Activated CD4-positive, alpha-beta T cell treated with anti-CD3 and anti-CD28 coated beads, Interleukin-2, amount 10 ng/mL, durations not matched to agents 24 days and 14 days (primary cell): Measurements from ENCODE around the gene AHNAK. TPM values are rescaled to one million over a fixed set of nuclear protein-coding genes. Genes with fewer than 3 reads are reported as not detected.

ENCODE experiments used
- DNase-seq: peaks from one replicate; pipeline ENCODE4 v3.0.0; 2022
- H3K27ac Mint-ChIP-seq: one replicate; pipeline ENCODE4 v1.8.0; 2022; ENCODE audit warnings: mild to moderate bottlenecking, mixed read lengths
- H3K27me3 Mint-ChIP-seq: one replicate; pipeline ENCODE4 v1.8.0; 2022; ENCODE audit warnings: mixed read lengths
- H3K36me3 Mint-ChIP-seq: one replicate; pipeline ENCODE4 v1.8.0; 2022; ENCODE audit warnings: low read depth, mild to moderate bottlenecking, mixed read lengths
- H3K4me1 Mint-ChIP-seq: one replicate; pipeline ENCODE4 v1.8.0; 2021; ENCODE audit warnings: mixed read lengths
- H3K4me3 Mint-ChIP-seq: one replicate; pipeline ENCODE4 v1.8.0; 2022; ENCODE audit warnings: mild to moderate bottlenecking, moderate library complexity, mixed read lengths
- H3K9me3 Mint-ChIP-seq: one replicate; pipeline ENCODE4 v1.8.0; 2021; ENCODE audit warnings: mixed read lengths
- intact Hi-C: fragments of 100-400 bp; cut with micrococcal nuclease; formaldehyde crosslinking; loops from one replicate; pipeline ENCODE4 v1.15.1; 2023
- total RNA-seq: library from RNA; stranded (reverse); gene quantifications from 2 replicates; pipeline ENCODE4 v1.2.3, GENCODE V29; 2022

AHNAK gene
- total RNA-seq, 1 donor from 2014 or later: 91.5 TPM

DNA sequence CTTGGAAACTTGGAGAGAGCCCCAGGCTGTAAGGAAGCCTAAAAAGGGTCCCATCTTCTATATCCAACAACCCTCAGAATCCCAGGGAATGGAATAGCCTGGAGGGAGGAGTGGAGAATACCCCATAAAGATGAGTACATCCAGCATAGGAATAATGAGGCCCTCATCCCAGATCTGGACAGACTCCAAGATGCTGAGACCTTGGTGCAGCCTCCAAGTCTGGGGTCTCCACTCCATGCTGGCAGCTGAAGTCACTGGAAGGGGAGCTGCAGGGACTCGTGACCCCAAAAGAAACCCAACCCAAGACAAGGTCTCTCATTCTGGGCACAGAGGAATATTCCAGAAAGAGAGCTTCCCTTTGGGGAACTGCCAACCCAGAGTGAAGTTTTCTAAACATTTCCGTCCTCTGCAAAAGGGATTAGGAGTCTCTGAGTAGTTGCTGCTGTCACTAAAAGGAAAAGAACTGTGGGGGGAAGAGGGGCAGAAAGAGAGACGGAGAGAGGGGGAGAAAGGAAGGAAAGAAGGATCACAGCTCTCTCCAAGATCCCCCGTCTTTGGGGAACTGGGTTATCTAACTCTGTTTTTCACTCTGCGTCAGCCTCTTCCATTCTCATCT lies 127.2 kb downstream of the AHNAK start:
- intact Hi-C loops: no loop called here
- Mint-ChIP-seq H3K9me3 (no peaks in the 10 kb centered on the region), H3K4me1 (peaks cover under 1% of the 10 kb centered on the region), H3K4me3 (no peak overlapping the region), H3K27ac (no peak overlapping the region), H3K27me3 (peaks cover 5% of the 10 kb centered on the region), H3K36me3 (no peaks in the 10 kb centered on the region)
- DNase-seq: no peak

DNA sequence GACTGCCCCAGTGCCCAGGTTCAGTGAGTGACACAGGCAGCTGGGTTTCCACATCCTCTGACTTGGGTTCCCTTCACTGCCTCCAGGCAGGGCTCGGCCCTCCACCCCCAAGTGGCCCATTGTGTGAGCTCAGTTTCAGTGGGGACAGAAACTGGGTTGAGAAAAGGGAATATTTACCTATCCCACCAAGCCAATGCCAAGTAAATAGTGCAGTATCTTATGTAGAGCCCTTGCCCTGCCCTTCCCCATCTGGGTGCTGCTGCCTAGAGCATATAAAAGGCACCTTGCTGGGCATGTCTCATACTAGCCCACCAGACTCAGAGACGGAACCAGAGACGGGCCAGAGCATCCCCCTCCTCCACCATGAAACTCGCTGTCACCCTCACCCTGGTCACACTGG lies 127.9 kb downstream of the AHNAK start, which contains the start of gene SCGB1A1:
SCGB1A1 (plus strand) TSS at position 301 of the 400 bp plus-strand sequence; CDS start at position 364, 63 bp downstream.
- intact Hi-C loops: no loop called here
- no peak within 1 kb of the TSS for H3K27ac Mint-ChIP-seq
- H3K9me3 Mint-ChIP-seq: no peaks in the 10 kb centered on the region
- H3K36me3 Mint-ChIP-seq: no peaks in the 10 kb centered on the region
- no peaks in the 10 kb centered on the region for H3K4me1 Mint-ChIP-seq
- no peak within 1 kb of the TSS for H3K4me3 Mint-ChIP-seq
- no peak for DNase-seq
- H3K27me3 Mint-ChIP-seq: peaks cover 5% of the 10 kb centered on the region

- no peak for DNase-seq
- Mint-ChIP-seq H3K27me3 (no peaks in the 10 kb centered on the region), H3K4me3 (no peak overlapping the region), H3K9me3 (no peaks in the 10 kb centered on the region), H3K27ac (no peak overlapping the region), H3K4me1 (no peaks in the 10 kb centered on the region), H3K36me3 (no peaks in the 10 kb centered on the region)
- intact Hi-C loops: no loop called here
These were observed 128.5 kb downstream of the AHNAK start for GRCh38 chr11:62418136-62418535.

GRCh38 chr11:62416596-62416995 lies 130.0 kb downstream of the AHNAK start:
- no peaks in the 10 kb centered on the region for H3K27me3 Mint-ChIP-seq
- H3K4me1 Mint-ChIP-seq: no peaks in the 10 kb centered on the region
- no peak overlapping the region for H3K4me3 Mint-ChIP-seq
- no peaks in the 10 kb centered on the region for H3K36me3 Mint-ChIP-seq
- H3K27ac Mint-ChIP-seq: no peak overlapping the region
- intact Hi-C loops: no loop called here
- H3K9me3 Mint-ChIP-seq: no peaks in the 10 kb centered on the region
- DNase-seq: no peak

DNA sequence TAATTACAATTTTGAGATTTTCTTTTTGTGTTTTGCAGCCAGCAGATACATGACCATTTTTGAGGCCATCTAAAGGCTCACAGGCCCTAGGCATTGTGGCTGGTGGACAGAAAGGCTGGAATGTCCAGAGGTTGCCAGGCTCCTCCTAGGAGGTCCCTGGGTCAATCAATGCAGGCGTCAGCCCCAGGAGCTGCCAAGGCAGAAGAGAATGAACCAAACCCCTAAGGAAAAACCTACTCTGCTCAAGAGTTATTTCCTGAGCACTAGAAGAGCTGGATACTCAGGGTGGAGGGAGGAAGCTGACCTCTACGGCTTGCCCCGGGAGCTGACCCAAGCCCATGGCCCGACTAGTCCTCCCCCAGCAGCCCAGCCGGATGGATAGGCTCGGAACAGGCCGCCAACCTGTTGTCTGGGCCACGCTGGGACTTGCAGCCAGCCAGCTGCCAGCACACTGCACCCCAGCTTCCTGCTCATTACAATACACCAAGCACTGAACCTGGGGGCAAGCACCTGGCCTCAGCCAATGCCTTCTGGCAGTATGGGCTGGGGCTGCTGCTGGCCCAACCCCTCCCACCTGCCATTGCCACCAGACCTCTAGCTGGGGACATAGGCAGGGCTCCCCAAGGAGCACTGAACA lies 133.4 kb downstream of the AHNAK start:
- no peak overlapping the region for H3K27ac Mint-ChIP-seq
- intact Hi-C loops: no loop called here
- DNase-seq: no peak
- no peaks in the 10 kb centered on the region for H3K36me3 Mint-ChIP-seq
- no peak overlapping the region for H3K4me3 Mint-ChIP-seq
- no peaks in the 10 kb centered on the region for H3K27me3 Mint-ChIP-seq
- H3K4me1 Mint-ChIP-seq: no peaks in the 10 kb centered on the region
- no peaks in the 10 kb centered on the region for H3K9me3 Mint-ChIP-seq

DNA sequence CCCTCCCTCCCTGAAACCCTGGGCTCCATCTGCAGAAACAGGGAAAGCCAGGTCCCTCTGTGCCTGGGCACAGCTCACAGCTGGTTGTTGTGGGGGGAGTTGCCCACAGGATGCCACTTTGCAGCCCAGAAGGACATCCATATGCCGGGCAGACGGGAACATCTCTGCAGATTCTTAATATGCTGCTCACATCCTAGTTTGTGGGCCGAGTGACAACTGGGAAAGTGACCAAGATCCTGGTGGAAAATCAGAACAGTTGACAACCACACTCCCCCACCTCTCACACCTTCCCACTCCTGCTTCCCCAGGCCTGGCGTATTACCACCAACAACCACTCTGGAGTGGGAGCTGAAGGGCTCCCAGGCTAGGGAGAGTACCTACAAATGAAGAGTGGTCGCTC lies 135.1 kb downstream of the AHNAK start:
- Mint-ChIP-seq H3K36me3 (no peaks in the 10 kb centered on the region), H3K4me1 (no peaks in the 10 kb centered on the region), H3K4me3 (no peak overlapping the region), H3K9me3 (no peaks in the 10 kb centered on the region), H3K27ac (no peak overlapping the region), H3K27me3 (no peaks in the 10 kb centered on the region)
- DNase-seq: no peak
- intact Hi-C loops: no loop called here

DNA sequence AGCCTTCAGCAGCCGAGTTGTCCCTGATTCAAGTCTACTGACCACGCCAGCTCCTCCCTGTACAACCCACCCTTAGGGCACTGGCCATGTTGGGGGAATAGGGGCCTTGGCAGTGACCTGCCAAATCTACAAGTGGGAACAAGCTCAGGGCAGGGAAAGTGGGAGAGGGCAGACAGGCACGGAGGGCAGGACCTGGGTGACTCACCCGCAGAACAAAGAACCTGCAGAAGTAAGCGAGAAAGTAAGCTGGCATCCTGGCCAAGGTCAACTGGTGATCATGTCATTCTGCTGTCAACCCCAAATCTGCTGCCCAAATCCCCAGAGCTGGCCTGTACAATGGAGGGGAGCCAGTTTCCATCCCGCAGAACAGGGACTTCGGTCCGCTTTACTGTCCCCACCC lies 135.6 kb downstream of the AHNAK start:
- H3K36me3 Mint-ChIP-seq: no peaks in the 10 kb centered on the region
- H3K9me3 Mint-ChIP-seq: no peaks in the 10 kb centered on the region
- DNase-seq: no peak
- intact Hi-C loops: no loop called here
- no peak overlapping the region for H3K4me3 Mint-ChIP-seq
- H3K27me3 Mint-ChIP-seq: no peaks in the 10 kb centered on the region
- no peak overlapping the region for H3K27ac Mint-ChIP-seq
- H3K4me1 Mint-ChIP-seq: no peaks in the 10 kb centered on the region

DNA sequence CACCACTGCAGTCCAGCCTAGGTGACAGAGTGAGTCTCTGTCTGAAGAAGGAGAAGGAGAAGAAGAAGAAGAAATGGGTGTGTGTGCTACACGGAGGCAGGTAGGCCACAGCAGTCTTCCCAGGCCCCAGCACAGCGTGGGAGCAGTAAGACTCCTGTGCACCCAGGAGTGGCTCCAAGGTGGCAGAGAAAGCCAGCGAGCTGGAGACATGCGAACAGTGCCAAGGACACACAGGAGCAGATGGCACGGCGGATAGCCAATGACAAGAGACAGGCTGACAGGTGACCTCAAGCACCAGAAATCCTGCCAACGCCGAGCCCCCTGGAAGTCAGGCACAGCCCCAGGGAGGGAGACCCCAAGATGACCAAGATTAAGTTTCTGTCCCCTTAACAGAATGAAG lies 136.8 kb downstream of the AHNAK start:
- intact Hi-C loops: no loop called here
- Mint-ChIP-seq H3K27me3 (no peaks in the 10 kb centered on the region), H3K36me3 (no peaks in the 10 kb centered on the region), H3K9me3 (no peaks in the 10 kb centered on the region), H3K4me3 (no peak overlapping the region), H3K27ac (no peak overlapping the region), H3K4me1 (no peaks in the 10 kb centered on the region)
- no peak for DNase-seq

DNA sequence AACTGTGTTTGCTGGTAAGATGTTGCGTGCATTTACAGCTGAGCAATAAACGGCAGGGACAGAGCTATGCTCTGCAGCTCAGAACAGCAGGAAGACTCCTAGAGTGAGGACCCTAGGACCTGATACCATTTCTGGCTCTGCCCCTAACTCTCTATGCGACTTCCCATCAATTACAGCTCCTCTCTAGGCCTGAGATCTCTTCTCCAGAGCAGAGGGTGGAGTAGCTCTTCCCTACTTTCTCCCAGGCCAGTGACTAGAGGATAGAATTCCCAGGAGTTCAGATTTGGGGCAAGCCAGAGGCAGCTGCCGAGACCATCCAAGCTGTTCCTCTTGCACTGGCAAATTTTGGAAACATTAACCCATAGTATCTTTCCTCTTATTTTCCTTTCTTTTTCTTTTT lies 140.6 kb downstream of the AHNAK start:
- Mint-ChIP-seq H3K4me1 (peaks cover 19% of the 10 kb centered on the region), H3K9me3 (no peaks in the 10 kb centered on the region), H3K36me3 (peaks cover 3% of the 10 kb centered on the region), H3K27ac (no peak overlapping the region), H3K27me3 (no peaks in the 10 kb centered on the region), H3K4me3 (no peak overlapping the region)
- intact Hi-C loops: no loop called here
- no peak for DNase-seq

DNA sequence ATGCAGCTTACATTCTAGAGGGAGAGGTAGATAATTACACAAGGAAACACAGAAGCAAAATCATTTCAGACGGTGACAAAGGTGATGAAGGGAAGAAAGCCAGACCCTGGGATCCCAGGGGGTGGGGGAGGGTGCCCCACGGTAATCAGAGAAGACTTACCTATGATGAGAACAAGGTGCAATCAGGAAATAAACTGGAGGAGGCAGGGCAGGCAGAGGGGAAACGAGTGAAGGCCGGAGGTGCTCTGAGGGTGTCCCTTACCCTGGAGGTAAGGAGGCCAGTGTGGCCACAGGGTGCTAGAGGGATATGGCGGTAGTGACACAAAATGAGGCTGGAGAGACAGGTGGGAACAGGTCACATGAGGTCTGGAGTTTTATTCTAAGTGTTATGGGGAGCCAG lies 141.7 kb downstream of the AHNAK start:
- peaks cover 19% of the 10 kb centered on the region for H3K4me1 Mint-ChIP-seq
- no peak for DNase-seq
- H3K9me3 Mint-ChIP-seq: no peaks in the 10 kb centered on the region
- intact Hi-C loops: no loop called here
- H3K4me3 Mint-ChIP-seq: no peak overlapping the region
- no peaks in the 10 kb centered on the region for H3K27me3 Mint-ChIP-seq
- H3K27ac Mint-ChIP-seq: no peak overlapping the region
- peaks cover 3% of the 10 kb centered on the region for H3K36me3 Mint-ChIP-seq

DNA sequence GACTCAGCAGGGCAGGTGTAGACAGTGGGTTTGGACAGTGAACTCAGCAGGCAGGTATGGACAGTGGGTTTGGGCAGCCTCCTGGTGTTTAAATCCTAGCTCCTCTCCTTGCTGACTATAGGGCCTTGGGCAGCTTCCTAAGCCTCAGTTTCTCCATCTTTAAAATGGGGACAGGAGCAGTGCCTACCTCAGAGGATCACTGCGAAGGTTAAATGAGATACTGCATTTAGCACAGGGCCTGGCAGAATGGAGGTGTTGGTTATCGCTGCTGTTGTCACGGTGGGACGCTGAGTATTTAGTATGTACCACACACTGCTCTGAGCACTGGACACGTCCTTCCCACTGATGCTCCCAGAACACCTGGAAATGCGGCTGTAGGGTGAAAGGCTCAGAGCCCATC lies 142.2 kb downstream of the AHNAK start:
- intact Hi-C loops: no loop called here
- Mint-ChIP-seq H3K27me3 (no peaks in the 10 kb centered on the region), H3K36me3 (peaks cover 3% of the 10 kb centered on the region), H3K27ac (no peak overlapping the region), H3K9me3 (no peaks in the 10 kb centered on the region), H3K4me1 (peaks cover 22% of the 10 kb centered on the region), H3K4me3 (no peak overlapping the region)
- no peak for DNase-seq

DNA sequence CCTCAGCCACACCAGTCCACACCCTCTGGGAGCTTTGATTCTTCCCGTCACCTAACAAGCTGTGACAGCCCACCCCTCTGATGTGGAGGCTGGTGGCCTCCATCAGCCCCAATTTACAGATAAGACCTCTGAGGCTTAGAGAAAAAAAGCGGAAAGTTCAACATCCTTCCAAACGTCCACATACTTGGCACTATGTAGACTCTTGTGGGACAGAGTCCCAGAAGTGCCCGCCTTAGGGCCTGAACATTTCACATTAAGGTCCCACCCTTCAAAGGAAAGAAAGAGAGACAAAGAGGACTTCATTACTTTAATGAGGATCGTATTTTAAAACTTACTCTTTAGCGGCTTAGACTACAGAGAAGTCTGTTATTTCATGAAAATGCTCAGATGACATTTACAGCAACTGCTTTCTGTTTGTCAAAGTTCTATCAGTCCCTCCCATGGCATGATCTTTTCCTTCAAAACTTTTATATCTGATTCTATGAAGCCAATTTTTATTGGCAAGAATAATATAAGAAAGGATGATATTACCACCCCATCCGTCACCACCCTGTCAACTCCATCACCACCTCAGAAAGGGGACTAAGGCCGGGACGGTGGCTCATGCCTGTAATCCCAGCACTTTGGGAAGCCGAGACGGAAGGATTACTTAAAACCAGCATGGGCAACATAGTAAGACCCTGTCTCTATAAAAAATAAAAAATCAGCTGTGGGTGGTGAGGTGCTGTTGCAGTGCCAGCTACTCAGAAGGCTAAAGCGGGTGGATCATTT lies 143.5 kb downstream of the AHNAK start:
- Mint-ChIP-seq H3K4me1 (peaks cover 31% of the 10 kb centered on the region), H3K9me3 (no peaks in the 10 kb centered on the region), H3K36me3 (peaks cover 3% of the 10 kb centered on the region), H3K4me3 (peak overlapping the region; percentile 83), H3K27ac (peak overlapping the region; percentile 96), H3K27me3 (no peaks in the 10 kb centered on the region)
- DNase-seq: no peak
- intact Hi-C loops: no loop called here

DNA sequence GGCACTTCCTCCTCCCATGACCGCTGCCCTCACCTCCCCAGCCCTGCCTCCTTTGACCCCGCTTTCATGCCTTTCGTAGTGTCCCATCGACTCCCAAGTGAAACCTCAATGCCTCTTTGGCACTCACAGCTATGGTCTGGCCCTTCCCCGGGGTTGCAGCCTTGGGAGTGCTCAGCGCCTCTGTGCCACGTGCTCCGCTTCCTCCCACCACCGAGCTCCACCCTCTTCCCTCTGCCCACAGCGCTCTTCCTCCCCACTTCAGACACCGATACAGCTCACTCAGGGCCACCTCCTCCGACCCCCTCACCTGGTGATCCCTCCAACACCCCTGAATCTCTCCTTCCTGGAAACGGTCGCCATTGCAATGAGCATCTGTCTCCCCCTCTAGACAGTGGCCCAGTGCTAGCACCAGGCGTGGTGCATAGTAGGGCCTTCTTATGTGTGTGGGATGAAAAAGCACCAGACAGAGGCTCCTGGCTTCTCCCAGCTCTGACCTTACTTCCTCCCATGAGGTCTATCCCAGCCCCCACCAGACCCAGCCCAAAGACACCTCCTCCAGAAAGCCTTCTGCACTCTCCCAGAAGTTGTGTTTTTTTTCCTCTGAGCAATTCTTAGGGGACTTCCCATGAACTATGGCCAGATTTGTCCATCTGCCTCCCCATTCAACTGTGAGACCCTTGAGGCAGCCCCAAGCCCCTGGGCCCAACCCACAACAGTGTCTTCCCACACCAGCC lies 144.2 kb downstream of the AHNAK start:
- peak overlapping the region; percentile 83 for H3K4me3 Mint-ChIP-seq
- H3K27me3 Mint-ChIP-seq: no peaks in the 10 kb centered on the region
- peak overlapping the region; percentile 96 for H3K27ac Mint-ChIP-seq
- intact Hi-C loops: no loop called here
- DNase-seq: peak; percentile 87
- H3K36me3 Mint-ChIP-seq: peaks cover 3% of the 10 kb centered on the region
- H3K4me1 Mint-ChIP-seq: peaks cover 31% of the 10 kb centered on the region
- no peaks in the 10 kb centered on the region for H3K9me3 Mint-ChIP-seq

DNA sequence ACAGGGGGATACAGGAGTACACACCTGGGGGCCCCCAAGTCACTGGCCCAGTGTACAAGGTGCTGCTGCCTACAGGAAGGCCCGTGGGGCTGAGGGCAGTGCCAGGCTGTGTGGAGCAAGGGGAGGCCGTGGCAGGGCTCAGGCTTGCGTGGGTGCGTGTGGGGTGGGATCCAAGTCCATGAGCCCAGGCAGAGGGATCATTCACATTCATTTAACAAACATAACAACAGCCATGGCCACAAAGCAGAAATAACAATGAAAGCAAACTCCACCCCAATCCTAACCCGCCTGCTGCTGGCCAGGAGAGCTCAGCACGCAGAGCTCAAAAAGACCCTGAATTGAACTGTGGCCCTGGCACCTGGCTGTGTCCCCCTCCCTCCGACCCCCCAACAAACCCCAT lies 144.8 kb downstream of the AHNAK start:
- Mint-ChIP-seq H3K27ac (peak overlapping the region; percentile 96), H3K4me3 (peak overlapping the region; percentile 83), H3K9me3 (no peaks in the 10 kb centered on the region), H3K27me3 (no peaks in the 10 kb centered on the region), H3K36me3 (peaks cover 3% of the 10 kb centered on the region), H3K4me1 (peaks cover 31% of the 10 kb centered on the region)
- intact Hi-C loops: no loop called here
- no peak for DNase-seq
